ENCODE measurements around the gene ANKS6.
"Not testable (repeated sequence)": the region's sequence is repeated elsewhere in the genome, so short reads cannot be mapped to it uniquely, and the experiment has no call there.

The ANKS6 gene

GRCh38 chr9:98702835-98703380, 93.4 kb downstream of the ANKS6 start:
- DNase-seq (ENCODE audit: low read depth in 2 of 2), result no peak

- DNase-seq (ENCODE audit: low read depth in 2 of 2), result no peak
Observed at GRCh38 chr9:98702340-98702739, 94.0 kb downstream of the ANKS6 start.

GRCh38 chr9:98701576-98701975, 94.8 kb downstream of the ANKS6 start:
- no peak for DNase-seq (ENCODE audit: low read depth in 2 of 2)

GRCh38 chr9:98700801-98701200, 95.6 kb downstream of the ANKS6 start:
- no peak for DNase-seq (ENCODE audit: low read depth in 2 of 2)

GRCh38 chr9:98698856-98699255, 97.5 kb downstream of the ANKS6 start:
- no peak for DNase-seq (ENCODE audit: low read depth in 2 of 2)

- no peak for DNase-seq (ENCODE audit: low read depth in 2 of 2)
Observed at GRCh38 chr9:98694943-98695342, 101.4 kb downstream of the ANKS6 start.

- DNase-seq (ENCODE audit: low read depth in 2 of 2), result no peak
Observed at GRCh38 chr9:98692392-98692791, 104.0 kb downstream of the ANKS6 start.

- no peak for DNase-seq (ENCODE audit: low read depth in 2 of 2)
Observed at GRCh38 chr9:98691890-98692289, 104.5 kb downstream of the ANKS6 start.

- no peak for DNase-seq (ENCODE audit: low read depth in 2 of 2)
Observed at GRCh38 chr9:98690686-98691085, 105.7 kb downstream of the ANKS6 start.

- DNase-seq (ENCODE audit: low read depth in 2 of 2), result no peak
Observed at GRCh38 chr9:98688710-98689495, 107.5 kb downstream of the ANKS6 start.

- no peak for DNase-seq (ENCODE audit: low read depth in 2 of 2)
Observed at GRCh38 chr9:98687911-98688310, 108.4 kb downstream of the ANKS6 start.

GRCh38 chr9:98686961-98687855, 109.1 kb downstream of the ANKS6 start:
- no peak for DNase-seq (ENCODE audit: low read depth in 2 of 2)

GRCh38 chr9:98684816-98685215, 111.5 kb downstream of the ANKS6 start:
- DNase-seq (ENCODE audit: low read depth in 2 of 2), result not testable (repeated sequence)

Measured in stimulated activated CD4-positive, alpha-beta T cell treated with anti-CD3 and anti-CD28 coated beads, Interleukin-12 subunit alpha, Interleukin-12 subunit beta, amount 100 ng/mL, for 24 hours (primary cell).